Measurements from ENCODE around the gene ZYX.
A peak's percentile ranks its signal among the peaks of the same experiment; 100 is the strongest.
"Not testable (repeated sequence)": the region's sequence is repeated elsewhere in the genome, so short reads cannot be mapped to it uniquely, and the experiment has no call there.

ZYX gene

GRCh38 chr7:143407287-143408251 is 26.4 kb downstream of the ZYX start:
- Histone ChIP-seq H3K9ac (ENCODE audit: low read depth, low read length) (peak overlapping the region; percentile 86), H3K4me1 (ENCODE audit: insufficient read depth, low read length) (peaks cover 49% of the 10 kb centered on the region), H3K36me3 (ENCODE audit: insufficient read depth, low read length) (peaks cover 3% of the 10 kb centered on the region; the same call in 1 of the 2 replicates), H3K9me3 (ENCODE audit: control insufficient read depth, insufficient read depth, low read length) (no peaks in the 10 kb centered on the region)

- H3K9me3 ChIP-seq (ENCODE audit: control insufficient read depth, insufficient read depth, low read length): no peaks in the 10 kb centered on the region
- H3K36me3 ChIP-seq (ENCODE audit: insufficient read depth, low read length): peaks cover 3% of the 10 kb centered on the region; the same call in 1 of the 2 replicates
- H3K9ac ChIP-seq (ENCODE audit: low read depth, low read length): peak overlapping the region; percentile 86
- H3K4me1 ChIP-seq (ENCODE audit: insufficient read depth, low read length): peaks cover 56% of the 10 kb centered on the region
These were observed 27.1 kb downstream of the ZYX start for GRCh38 chr7:143408252-143408685.

GRCh38 chr7:143408686-143409561 is 27.8 kb downstream of the ZYX start, which contains the start of gene EPHA1:
EPHA1 (minus strand) TSS chr7:143408856; CDS start chr7:143408805, 51 bp downstream.
- peaks cover 3% of the 10 kb centered on the region; the same call in 1 of the 2 replicates for H3K36me3 ChIP-seq (ENCODE audit: insufficient read depth, low read length)
- H3K4me1 ChIP-seq (ENCODE audit: insufficient read depth, low read length): peaks cover 56% of the 10 kb centered on the region
- H3K9ac ChIP-seq (ENCODE audit: low read depth, low read length): peak within 1 kb of the TSS; percentile 86
- no peaks in the 10 kb centered on the region for H3K9me3 ChIP-seq (ENCODE audit: control insufficient read depth, insufficient read depth, low read length)

DNA sequence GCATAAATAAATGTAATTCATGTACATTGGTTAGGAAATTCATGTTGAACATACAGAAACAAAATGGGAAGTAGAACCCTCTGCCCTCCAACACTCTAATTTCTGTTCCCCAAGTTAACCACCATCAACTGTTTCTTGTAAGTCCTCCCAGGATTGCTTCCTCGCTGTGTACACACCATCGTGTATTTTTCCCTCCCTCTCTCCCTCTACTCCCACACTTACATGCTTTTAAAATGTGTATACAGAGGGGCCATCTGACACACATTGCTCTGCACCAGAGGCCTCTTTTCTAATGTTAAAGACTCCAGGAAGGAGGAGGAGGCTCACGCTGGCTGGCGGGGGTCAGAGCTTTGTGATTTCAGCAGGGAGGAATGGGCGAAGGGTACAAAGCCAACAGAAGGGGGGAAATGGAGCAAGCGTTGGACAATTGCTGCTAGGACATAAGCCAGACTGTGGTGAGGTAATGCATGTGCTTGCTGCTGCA is 29.4 kb downstream of the ZYX start:
- Histone ChIP-seq H3K4me1 (ENCODE audit: insufficient read depth, low read length) (peaks cover 53% of the 10 kb centered on the region), H3K9ac (ENCODE audit: low read depth, low read length) (no peak overlapping the region; the same call in 1 of the 2 replicates), H3K36me3 (ENCODE audit: insufficient read depth, low read length) (peaks cover 3% of the 10 kb centered on the region; the same call in 1 of the 2 replicates), H3K9me3 (ENCODE audit: control insufficient read depth, insufficient read depth, low read length) (no peaks in the 10 kb centered on the region)

- H3K4me1 ChIP-seq (ENCODE audit: insufficient read depth, low read length): peaks cover 45% of the 10 kb centered on the region
- no peaks in the 10 kb centered on the region for H3K9me3 ChIP-seq (ENCODE audit: control insufficient read depth, insufficient read depth, low read length)
- no peaks in the 10 kb centered on the region for H3K36me3 ChIP-seq (ENCODE audit: insufficient read depth, low read length)
These were observed 31.0 kb downstream of the ZYX start for GRCh38 chr7:143411976-143412708.

GRCh38 chr7:143413123-143413522 is 32.0 kb downstream of the ZYX start:
- Histone ChIP-seq H3K36me3 (ENCODE audit: insufficient read depth, low read length) (no peaks in the 10 kb centered on the region), H3K9me3 (ENCODE audit: control insufficient read depth, insufficient read depth, low read length) (no peaks in the 10 kb centered on the region), H3K4me1 (ENCODE audit: insufficient read depth, low read length) (peaks cover 52% of the 10 kb centered on the region), H3K9ac (ENCODE audit: low read depth, low read length) (no peak overlapping the region)

More at GRCh38 chr7:143411976-143412708, 31.0 kb downstream of the ZYX start:
- H3K9ac ChIP-seq (ENCODE audit: low read depth, low read length): no peak overlapping the region

GRCh38 chr7:143415209-143415608 is 34.1 kb downstream of the ZYX start:
- not testable (repeated sequence) for H3K9me3 ChIP-seq (ENCODE audit: control insufficient read depth, insufficient read depth, low read length); H3K36me3 ChIP-seq (ENCODE audit: insufficient read depth, low read length); H3K9ac ChIP-seq (ENCODE audit: low read depth, low read length)
- peaks cover 48% of the 10 kb centered on the region for H3K4me1 ChIP-seq (ENCODE audit: insufficient read depth, low read length)

DNA sequence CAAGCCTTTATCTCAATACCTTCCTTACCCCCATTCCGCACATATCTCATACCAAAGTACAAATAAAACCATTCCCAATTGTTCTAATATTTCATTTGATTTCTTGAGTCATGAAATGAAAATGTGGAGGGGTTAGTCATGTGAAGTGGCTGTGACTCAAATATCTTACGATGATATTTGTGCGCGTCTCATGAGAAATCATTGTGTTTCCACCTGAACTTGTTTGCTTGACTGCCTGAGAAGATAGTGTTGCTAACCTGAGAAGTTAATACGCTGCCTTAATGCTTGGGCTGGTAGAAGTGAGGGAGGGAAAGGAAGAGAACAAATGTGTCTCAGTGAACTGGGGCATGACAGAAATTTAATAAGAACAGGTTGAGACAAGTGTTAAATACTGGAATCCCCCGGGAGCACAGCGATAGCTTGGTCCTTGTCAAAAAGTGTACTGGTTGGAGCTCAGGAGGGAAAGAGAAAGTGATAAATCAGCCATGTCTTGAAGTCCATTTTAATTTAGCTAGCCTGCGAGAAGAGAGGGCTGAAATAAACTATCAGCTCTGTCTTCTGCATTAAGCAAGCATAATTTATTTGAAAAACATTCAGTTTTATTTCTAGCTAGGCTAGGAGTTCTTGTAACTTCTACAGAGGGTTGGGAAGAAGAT is 34.7 kb downstream of the ZYX start:
- Histone ChIP-seq H3K9ac (ENCODE audit: low read depth, low read length) (no peak overlapping the region), H3K9me3 (ENCODE audit: control insufficient read depth, insufficient read depth, low read length) (no peaks in the 10 kb centered on the region), H3K4me1 (ENCODE audit: insufficient read depth, low read length) (peaks cover 45% of the 10 kb centered on the region), H3K36me3 (ENCODE audit: insufficient read depth, low read length) (no peaks in the 10 kb centered on the region; the same call in 1 of the 2 replicates)

DNA sequence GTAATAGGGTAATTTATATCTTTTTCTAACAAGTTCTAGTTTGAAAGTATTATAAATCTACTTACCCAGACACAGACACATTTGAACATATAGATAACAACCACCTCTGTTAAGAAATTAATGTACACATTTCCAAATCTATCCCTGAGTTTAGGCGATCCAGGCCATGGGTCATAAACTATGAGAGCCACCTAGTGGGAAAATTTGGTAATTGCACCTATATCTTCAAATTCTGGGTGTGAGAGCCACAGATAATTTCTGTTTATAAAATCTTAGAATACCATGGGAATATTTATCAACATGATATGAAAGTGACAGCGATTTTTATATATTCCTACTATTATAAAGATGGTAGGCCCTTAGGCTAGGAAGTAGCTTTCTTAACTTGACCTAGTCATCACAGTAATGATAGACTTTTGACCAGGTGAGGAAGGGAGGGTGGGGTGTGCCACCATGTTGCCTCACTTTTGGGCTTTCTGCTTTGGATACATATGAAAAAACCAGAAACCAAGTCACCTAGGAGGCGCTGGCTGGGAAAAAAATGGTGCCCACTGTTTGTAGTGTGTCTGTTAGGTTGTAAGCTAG is 35.5 kb downstream of the ZYX start:
- no peaks in the 10 kb centered on the region; the same call in 1 of the 2 replicates for H3K36me3 ChIP-seq (ENCODE audit: insufficient read depth, low read length)
- peaks cover 38% of the 10 kb centered on the region for H3K4me1 ChIP-seq (ENCODE audit: insufficient read depth, low read length)
- H3K9me3 ChIP-seq (ENCODE audit: control insufficient read depth, insufficient read depth, low read length): no peaks in the 10 kb centered on the region

GRCh38 chr7:143417734-143418383 is 36.7 kb downstream of the ZYX start:
- no peak overlapping the region for H3K9ac ChIP-seq (ENCODE audit: low read depth, low read length)
- H3K4me1 ChIP-seq (ENCODE audit: insufficient read depth, low read length): peaks cover 28% of the 10 kb centered on the region
- no peaks in the 10 kb centered on the region; the same call in 1 of the 2 replicates for H3K36me3 ChIP-seq (ENCODE audit: insufficient read depth, low read length)
- no peaks in the 10 kb centered on the region for H3K9me3 ChIP-seq (ENCODE audit: control insufficient read depth, insufficient read depth, low read length)

More for the DNA sequence above, 35.5 kb downstream of the ZYX start:
- H3K9ac ChIP-seq (ENCODE audit: low read depth, low read length): no peak overlapping the region

GRCh38 chr7:143418681-143419458 is 37.7 kb downstream of the ZYX start:
- Histone ChIP-seq H3K36me3 (ENCODE audit: insufficient read depth, low read length) (no peaks in the 10 kb centered on the region; the same call in 1 of the 2 replicates), H3K9ac (ENCODE audit: low read depth, low read length) (no peak overlapping the region), H3K4me1 (ENCODE audit: insufficient read depth, low read length) (peaks cover 23% of the 10 kb centered on the region; the same call in 1 of the 2 replicates), H3K9me3 (ENCODE audit: control insufficient read depth, insufficient read depth, low read length) (no peaks in the 10 kb centered on the region)

- no peaks in the 10 kb centered on the region for H3K9me3 ChIP-seq (ENCODE audit: control insufficient read depth, insufficient read depth, low read length)
- no peaks in the 10 kb centered on the region; the same call in 1 of the 2 replicates for H3K36me3 ChIP-seq (ENCODE audit: insufficient read depth, low read length)
- no peak overlapping the region for H3K9ac ChIP-seq (ENCODE audit: low read depth, low read length)
- H3K4me1 ChIP-seq (ENCODE audit: insufficient read depth, low read length): peaks cover 23% of the 10 kb centered on the region; the same call in 1 of the 2 replicates
These were observed 38.7 kb downstream of the ZYX start for GRCh38 chr7:143419880-143420279.
